IPS DF 6.9 (cell line): ENCODE measurements around the gene MORN3.
A peak's percentile ranks its signal among the peaks of the same experiment; 100 is the strongest.

Experiments used
- DNase-seq: peaks from one replicate; pipeline ENCODE4 v3.0.0-alpha.2; 2013; ENCODE audit warnings: low read depth, low spot score
- H3K27ac ChIP-seq: one replicate; pipeline ENCODE4 v1.5.1; 2013; ENCODE audit warnings: low read length, control low read depth
- H3K27me3 ChIP-seq: 2 replicates; pipeline ENCODE4 v1.6.1; 2013; ENCODE audit warnings: mild to moderate bottlenecking, low read length; ENCODE audit not compliant: control insufficient read depth, insufficient read depth
- H3K36me3 ChIP-seq: 2 replicates; pipeline ENCODE4 v1.6.1; 2013; ENCODE audit warnings: low read length; ENCODE audit not compliant: control insufficient read depth, insufficient read depth
- H3K4me1 ChIP-seq: 2 replicates; pipeline ENCODE4 v1.6.1; 2013; ENCODE audit warnings: low read length; ENCODE audit not compliant: control insufficient read depth, insufficient read depth
- H3K4me3 ChIP-seq: 2 replicates; pipeline ENCODE4 v1.5.1; 2013; ENCODE audit warnings: mild to moderate bottlenecking, low read length
- H3K9me3 ChIP-seq: 2 replicates; pipeline ENCODE4 v1.6.1; 2013; ENCODE audit warnings: low read length, inconsistent platforms; ENCODE audit not compliant: control insufficient read depth, insufficient read depth
- WGBS: extraction: QIAGEN DNeasy Blood & Tissue Kit; methylation state at CpG from one replicate; pipeline ENCODE4 v1.1.7; 2013; ENCODE audit warnings: mixed read lengths, missing lambda C conversion rate; ENCODE audit not compliant: insufficient read length, insufficient coverage; 5-methylcytosine and 5-hydroxymethylcytosine counted together

Gene MORN3

GRCh38 chr12:121626853-121627640, 42.4 kb downstream of the MORN3 start:
- H3K36me3 ChIP-seq: no peaks in the 10 kb centered on the region
- WGBS: no CpG with 5 or more reads among the region's 53 CpGs
- peak overlapping the region; percentile 46; the same call in 1 of the 2 replicates for H3K4me3 ChIP-seq
- DNase-seq: no peak
- H3K9me3 ChIP-seq: no peaks in the 10 kb centered on the region
- H3K4me1 ChIP-seq: peaks cover 7% of the 10 kb centered on the region; the same call in 1 of the 2 replicates
- H3K27ac ChIP-seq: no peak overlapping the region
- no peaks in the 10 kb centered on the region for H3K27me3 ChIP-seq

DNA sequence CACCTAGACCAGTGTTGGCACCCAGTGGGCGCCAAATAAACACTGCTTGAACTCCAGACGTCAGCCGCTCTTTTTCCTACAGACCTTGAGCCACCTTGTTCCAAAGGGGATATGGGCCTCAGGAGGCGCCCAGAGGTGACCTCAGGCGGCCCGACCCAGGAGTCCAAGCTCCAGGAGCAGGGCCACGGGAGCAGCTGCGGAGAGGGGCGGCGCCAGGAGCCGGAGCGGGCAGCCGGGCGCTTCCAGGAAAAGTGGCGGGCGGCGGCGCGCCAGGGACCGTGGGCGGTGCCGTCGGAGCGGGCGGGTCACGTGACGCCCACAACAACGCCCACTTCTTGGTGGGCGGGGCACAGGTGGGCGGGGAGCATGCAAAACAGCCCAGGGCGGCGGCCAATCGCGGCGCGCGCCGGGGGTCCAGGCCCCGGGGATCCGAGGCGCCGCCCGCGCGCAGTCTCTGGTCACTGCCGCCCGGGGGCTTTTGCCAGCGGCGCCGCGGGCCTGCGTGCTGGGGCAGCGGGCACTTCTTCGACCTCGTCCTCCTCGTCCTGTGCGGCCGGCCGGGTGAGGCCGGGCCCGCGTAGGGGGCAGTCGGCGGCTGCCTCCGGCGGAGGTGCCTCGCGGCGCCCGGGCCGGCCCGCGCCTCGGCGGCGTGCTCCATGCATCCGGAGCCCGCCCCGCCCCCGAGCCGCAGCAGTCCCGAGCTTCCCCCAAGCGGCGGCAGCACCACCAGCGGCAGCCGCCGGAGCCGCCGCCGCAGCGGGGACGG, 43.2 kb downstream of the MORN3 start, which contains the start of gene ORAI1:
Gene ORAI1, plus strand, starts transcription at position 444 of the 766 bp plus-strand sequence.
- H3K9me3 ChIP-seq: no peaks in the 10 kb centered on the region
- DNase-seq: peak; percentile 61
- no peaks in the 10 kb centered on the region for H3K27me3 ChIP-seq
- H3K4me3 ChIP-seq: peak within 1 kb of the TSS; percentile 46; the same call in 1 of the 2 replicates
- H3K36me3 ChIP-seq: no peaks in the 10 kb centered on the region
- H3K27ac ChIP-seq: no peak within 1 kb of the TSS
- peaks cover 7% of the 10 kb centered on the region; the same call in 1 of the 2 replicates for H3K4me1 ChIP-seq
- WGBS: no CpG with 5 or more reads among the region's 92 CpGs

DNA sequence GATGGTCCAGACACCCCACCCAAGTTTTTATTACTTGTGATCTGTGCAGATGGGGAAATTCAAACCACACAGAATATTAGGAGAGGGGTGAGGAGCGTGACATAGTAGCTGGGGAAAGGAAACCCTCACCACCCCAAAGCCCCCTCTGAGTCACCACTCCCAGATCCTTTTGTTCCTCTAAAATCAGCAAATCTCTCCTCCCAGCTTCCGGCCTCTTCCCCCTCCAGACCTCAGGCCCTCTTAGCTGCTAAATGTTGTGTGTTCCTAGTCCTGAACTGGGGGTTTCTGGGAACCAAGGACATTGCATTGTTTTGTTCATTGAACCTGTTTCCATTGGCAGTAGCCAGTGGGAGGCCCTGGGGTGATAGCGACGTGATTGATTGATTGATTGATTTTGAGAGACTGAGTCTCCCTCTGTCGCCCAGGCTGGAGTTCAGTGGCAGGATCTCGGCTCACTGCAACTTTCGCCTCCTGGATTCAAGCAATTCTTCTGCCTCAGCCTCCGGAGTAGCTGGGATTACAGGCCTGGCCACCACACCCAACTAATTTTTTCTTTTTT, 49.0 kb downstream of the MORN3 start:
- H3K27me3 ChIP-seq: no peaks in the 10 kb centered on the region
- H3K36me3 ChIP-seq: no peaks in the 10 kb centered on the region
- WGBS: no CpG with 5 or more reads among the region's 8 CpGs
- peaks cover 4% of the 10 kb centered on the region; the same call in 1 of the 2 replicates for H3K4me1 ChIP-seq
- no peak for DNase-seq
- no peak overlapping the region for H3K27ac ChIP-seq
- H3K4me3 ChIP-seq: no peak overlapping the region
- no peaks in the 10 kb centered on the region for H3K9me3 ChIP-seq

DNA sequence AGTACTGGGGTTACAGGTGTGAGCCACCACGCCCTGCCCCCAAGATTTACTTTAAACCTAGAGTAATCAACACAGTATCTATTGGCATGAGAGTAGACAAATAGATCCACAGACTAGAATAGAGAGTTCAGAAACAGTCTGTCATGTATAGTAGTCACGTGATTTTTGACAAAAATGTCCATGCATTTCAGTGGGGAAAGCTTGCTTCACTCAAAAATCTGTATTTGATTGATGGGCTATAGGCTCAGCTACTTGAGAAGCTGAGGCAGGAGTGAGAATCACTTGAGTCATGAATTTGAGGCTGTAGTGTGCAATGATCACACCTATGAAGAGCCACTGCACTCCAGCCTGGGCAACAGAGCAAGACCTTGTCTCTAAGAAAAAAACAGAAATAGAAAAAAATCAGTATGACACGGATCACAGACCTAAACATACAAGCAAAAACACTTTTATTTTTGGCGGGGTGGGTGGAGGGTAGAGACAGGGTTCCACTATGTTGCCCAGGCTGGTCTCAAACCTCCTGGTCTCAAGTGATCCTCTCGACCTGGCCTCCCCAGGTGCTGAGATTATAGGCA, 50.7 kb downstream of the MORN3 start:
- H3K27me3 ChIP-seq: no peaks in the 10 kb centered on the region
- no peak for DNase-seq
- H3K9me3 ChIP-seq: no peaks in the 10 kb centered on the region
- no peak overlapping the region for H3K27ac ChIP-seq
- H3K4me1 ChIP-seq: peaks cover 2% of the 10 kb centered on the region; the same call in 1 of the 2 replicates
- no CpG with 5 or more reads among the region's 5 CpGs for WGBS
- H3K36me3 ChIP-seq: no peaks in the 10 kb centered on the region
- no peak overlapping the region for H3K4me3 ChIP-seq

DNA sequence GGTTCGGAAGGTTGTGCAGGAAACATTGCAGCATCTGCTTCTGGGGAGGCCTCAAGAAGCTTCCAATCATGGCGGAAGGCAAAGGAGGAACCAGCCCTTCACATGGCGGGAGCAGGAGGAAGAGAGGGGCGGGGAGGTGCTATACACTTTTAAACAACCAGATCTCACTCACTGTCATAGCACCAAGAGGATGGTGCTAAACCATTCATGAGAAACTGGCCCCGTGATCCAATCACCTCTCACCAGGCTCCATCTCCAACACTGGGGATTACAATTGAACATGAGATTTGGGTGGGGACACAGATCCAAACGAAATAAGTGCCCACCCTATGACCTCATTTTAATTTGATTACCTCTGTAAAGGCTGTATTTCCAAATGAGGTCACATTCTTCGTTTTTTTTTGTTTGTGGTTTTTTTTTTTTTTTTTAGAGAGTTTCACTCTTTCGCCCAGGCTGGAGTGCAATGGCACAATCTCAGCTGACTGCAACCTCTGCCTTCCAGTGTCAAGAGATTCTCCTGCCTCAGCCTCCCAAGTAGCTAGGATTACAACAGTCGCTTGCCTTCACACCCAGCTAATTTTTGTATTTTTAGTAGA, 54.5 kb downstream of the MORN3 start:
- Histone ChIP-seq H3K4me3 (no peak overlapping the region), H3K36me3 (no peaks in the 10 kb centered on the region), H3K9me3 (no peaks in the 10 kb centered on the region), H3K4me1 (no peaks in the 10 kb centered on the region), H3K27ac (no peak overlapping the region), H3K27me3 (no peaks in the 10 kb centered on the region)
- WGBS: no CpG with 5 or more reads among the region's 9 CpGs
- DNase-seq: no peak

DNA sequence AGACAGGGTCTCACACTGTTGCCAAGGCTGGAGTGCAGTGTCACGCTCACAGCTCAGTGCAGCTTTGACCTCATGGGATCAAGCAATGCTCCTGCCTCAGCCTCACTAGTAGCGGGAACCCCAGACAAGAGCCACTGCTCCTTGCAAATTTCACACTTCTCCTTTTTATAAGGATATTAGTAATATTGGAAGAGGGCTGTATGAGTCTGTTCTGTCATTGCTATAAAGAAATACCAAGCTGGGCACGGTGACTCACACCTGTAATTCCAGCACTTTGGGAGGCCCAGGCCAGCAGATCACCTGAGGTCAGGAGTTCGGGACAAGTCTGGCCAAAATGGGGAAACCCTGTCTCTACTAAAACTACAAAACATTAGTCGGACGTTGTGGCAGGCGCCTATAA, 56.0 kb downstream of the MORN3 start:
- Histone ChIP-seq H3K27me3 (no peaks in the 10 kb centered on the region), H3K9me3 (no peaks in the 10 kb centered on the region), H3K36me3 (no peaks in the 10 kb centered on the region), H3K4me1 (no peaks in the 10 kb centered on the region), H3K27ac (no peak overlapping the region), H3K4me3 (no peak overlapping the region)
- no peak for DNase-seq
- no CpG with 5 or more reads among the region's 7 CpGs for WGBS

- no peak overlapping the region for H3K27ac ChIP-seq
- no peaks in the 10 kb centered on the region for H3K27me3 ChIP-seq
- no peak overlapping the region for H3K4me3 ChIP-seq
- no peaks in the 10 kb centered on the region for H3K4me1 ChIP-seq
- no CpG with 5 or more reads among the region's 2 CpGs for WGBS
- no peaks in the 10 kb centered on the region for H3K9me3 ChIP-seq
- no peak for DNase-seq
- H3K36me3 ChIP-seq: no peaks in the 10 kb centered on the region
Observed at GRCh38 chr12:121611306-121611705, 58.1 kb downstream of the MORN3 start.

GRCh38 chr12:121610239-121611149, 59.0 kb downstream of the MORN3 start:
- H3K4me1 ChIP-seq: no peaks in the 10 kb centered on the region
- no peak overlapping the region for H3K27ac ChIP-seq
- no peak overlapping the region for H3K4me3 ChIP-seq
- no peaks in the 10 kb centered on the region for H3K27me3 ChIP-seq
- H3K36me3 ChIP-seq: no peaks in the 10 kb centered on the region
- no peak for DNase-seq
- no CpG with 5 or more reads among the region's 11 CpGs for WGBS
- H3K9me3 ChIP-seq: no peaks in the 10 kb centered on the region

DNA sequence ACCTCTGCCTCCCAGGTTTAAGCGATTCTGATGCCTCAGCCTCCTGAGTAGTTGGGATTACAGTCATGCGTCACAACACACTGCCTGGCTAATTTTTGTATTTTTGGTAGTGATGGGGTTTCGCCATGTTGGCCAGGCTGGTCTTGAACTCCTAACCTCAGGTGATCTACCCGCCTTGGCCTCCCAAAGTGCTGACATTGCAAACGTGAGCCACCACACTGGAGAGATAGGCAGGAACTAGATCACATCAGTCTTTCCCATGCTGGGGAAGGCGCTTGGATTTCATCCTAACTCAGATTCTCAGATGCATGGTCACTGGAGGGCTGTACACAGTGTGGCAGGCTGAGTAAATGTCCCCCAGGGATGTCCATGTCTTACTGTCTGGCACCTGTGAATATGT, 61.2 kb downstream of the MORN3 start:
- no peak overlapping the region for H3K27ac ChIP-seq
- no peak overlapping the region for H3K4me3 ChIP-seq
- H3K9me3 ChIP-seq: no peaks in the 10 kb centered on the region
- no CpG with 5 or more reads among the region's 6 CpGs for WGBS
- no peaks in the 10 kb centered on the region for H3K27me3 ChIP-seq
- no peak for DNase-seq
- H3K4me1 ChIP-seq: no peaks in the 10 kb centered on the region
- no peaks in the 10 kb centered on the region for H3K36me3 ChIP-seq
